IgD-negative memory B cell (primary cell): ENCODE measurements around the gene CLINT1. TPM values are rescaled to one million over a fixed set of nuclear protein-coding genes. Genes with fewer than 3 reads are reported as not detected.
A peak's percentile ranks its signal among the peaks of the same experiment; 100 is the strongest.

Experiments
- H3K27ac Mint-ChIP-seq, 3 donors: one replicate each; pipeline ENCODE4 v1.8.0; 2020 to 2022; ENCODE audit warnings: mild to moderate bottlenecking in 3 of 3, mixed read lengths in 3 of 3, moderate library complexity in 1 of 3
- H3K27me3 Mint-ChIP-seq: one replicate; pipeline ENCODE4 v1.8.0; 2021; ENCODE audit warnings: mixed read lengths
- H3K36me3 Mint-ChIP-seq: one replicate; pipeline ENCODE4 v1.8.0; 2020; ENCODE audit warnings: mild to moderate bottlenecking, mixed read lengths
- H3K4me1 Mint-ChIP-seq, 3 donors: one replicate each; pipeline ENCODE4 v1.8.0; 2020 to 2022; ENCODE audit warnings: mixed read lengths in 3 of 3, mild to moderate bottlenecking in 1 of 3
- H3K4me3 Mint-ChIP-seq, 4 donors: one replicate each; pipeline ENCODE4 v1.8.0; 2020 to 2022; ENCODE audit warnings: mild to moderate bottlenecking in 4 of 4, mixed read lengths in 4 of 4, moderate library complexity in 3 of 4
- H3K9me3 Mint-ChIP-seq, 3 donors: one replicate each; pipeline ENCODE4 v1.8.0; 2020 to 2021; ENCODE audit warnings: mixed read lengths in 3 of 3, mild to moderate bottlenecking in 1 of 3
- polyA plus RNA-seq: library from polyadenylated mRNA; unstranded; fragments of 300-500 nt; fragmentation: Illumina TruSeq; gene quantifications from one replicate; pipeline ENCODE4 v1.2.3, GENCODE V29; 2021

CLINT1 gene
- polyA plus RNA-seq, 1 donor from 2014 or later, result 69.7 TPM

- H3K4me1 Mint-ChIP-seq, result peaks cover 8 to 18% (median 16%) of the 10 kb centered on the region in 3 donors
- H3K36me3 Mint-ChIP-seq, result no peaks in the 10 kb centered on the region
- no peaks in the 10 kb centered on the region for H3K27me3 Mint-ChIP-seq
- peaks cover 0 to 4% (median 2%) of the 10 kb centered on the region in 3 donors for H3K9me3 Mint-ChIP-seq
- peak overlapping the region in 2 of 3 donors; percentile 34 to 51 for H3K27ac Mint-ChIP-seq
- H3K4me3 Mint-ChIP-seq, result no peak overlapping the region
Measured at GRCh38 chr5:157819502-157820115, 39.3 kb downstream of the CLINT1 start.

DNA sequence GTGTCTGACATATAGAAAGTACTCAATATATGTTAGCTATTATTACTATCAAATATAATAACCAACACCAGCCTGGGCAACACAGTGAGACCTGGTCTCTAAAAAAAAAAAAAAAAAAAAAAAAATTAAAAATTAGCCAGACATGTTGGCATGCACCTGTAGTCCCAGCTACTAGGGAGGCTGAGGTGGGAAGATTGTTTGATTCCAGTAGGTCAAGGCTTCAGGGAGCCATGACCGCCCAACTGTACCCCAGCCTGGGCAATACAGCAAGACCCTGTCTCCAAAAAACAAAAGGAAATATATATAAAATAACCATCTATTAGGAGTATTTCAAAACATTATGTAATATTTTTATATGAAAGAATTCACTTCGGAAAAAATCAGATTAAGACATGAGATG lies 40.6 kb downstream of the CLINT1 start:
- Mint-ChIP-seq H3K36me3 (no peaks in the 10 kb centered on the region), H3K27me3 (no peaks in the 10 kb centered on the region), H3K9me3 (peaks cover 0 to 4% (median 2%) of the 10 kb centered on the region in 3 donors), H3K4me3 (no peak overlapping the region), H3K4me1 (peaks cover 8 to 16% (median 13%) of the 10 kb centered on the region in 3 donors), H3K27ac (no peak overlapping the region)

DNA sequence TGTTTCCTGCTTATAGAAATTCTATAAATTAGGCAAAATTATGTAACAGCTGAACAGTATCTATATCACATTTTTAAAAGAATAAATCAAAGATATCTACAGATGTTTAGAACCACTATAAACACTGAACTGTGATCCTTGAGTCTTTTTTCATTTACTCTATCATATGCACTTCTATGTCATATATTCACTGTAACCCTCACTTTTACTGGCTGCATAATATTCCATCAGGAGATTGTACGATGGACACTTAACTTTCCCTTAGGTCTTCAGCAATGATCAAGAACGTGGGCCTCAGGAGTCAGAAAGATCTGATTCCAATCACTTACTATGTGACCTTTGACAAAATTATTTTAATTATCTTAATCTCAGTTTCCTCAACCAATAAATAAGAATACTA lies 41.0 kb downstream of the CLINT1 start:
- peaks cover 0 to 4% (median 2%) of the 10 kb centered on the region in 3 donors for H3K9me3 Mint-ChIP-seq
- H3K36me3 Mint-ChIP-seq, result peaks cover 2% of the 10 kb centered on the region
- H3K4me3 Mint-ChIP-seq, result no peak overlapping the region
- no peak overlapping the region for H3K27ac Mint-ChIP-seq
- H3K27me3 Mint-ChIP-seq, result no peaks in the 10 kb centered on the region
- peaks cover 8 to 16% (median 13%) of the 10 kb centered on the region in 3 donors for H3K4me1 Mint-ChIP-seq

DNA sequence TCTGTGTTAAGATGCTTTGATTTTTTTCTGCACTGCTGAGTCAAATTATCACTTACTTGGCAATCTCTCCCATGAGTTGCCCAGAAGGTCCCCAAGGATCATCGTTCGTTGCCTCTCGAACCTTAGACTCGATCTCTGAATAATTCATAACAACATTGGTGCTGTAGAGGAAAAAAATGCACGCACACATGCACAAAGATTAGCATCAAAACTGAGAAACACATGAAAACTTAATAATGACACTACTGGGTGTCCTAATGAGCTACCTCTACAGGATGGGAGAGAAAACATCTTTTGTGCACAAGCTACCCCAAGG lies 41.6 kb downstream of the CLINT1 start:
- Mint-ChIP-seq H3K27ac (no peak overlapping the region), H3K36me3 (peaks cover 5% of the 10 kb centered on the region), H3K4me1 (peaks cover 8 to 15% (median 13%) of the 10 kb centered on the region in 3 donors), H3K9me3 (peaks cover 0 to 2% (median 2%) of the 10 kb centered on the region in 3 donors), H3K4me3 (no peak overlapping the region), H3K27me3 (no peaks in the 10 kb centered on the region)

GRCh38 chr5:157816682-157817386 lies 42.1 kb downstream of the CLINT1 start:
- Mint-ChIP-seq H3K36me3 (peaks cover 5% of the 10 kb centered on the region), H3K4me3 (no peak overlapping the region), H3K27me3 (no peaks in the 10 kb centered on the region), H3K9me3 (no peaks in the 10 kb centered on the region), H3K27ac (no peak overlapping the region), H3K4me1 (peaks cover 8 to 14% (median 12%) of the 10 kb centered on the region in 3 donors)

DNA sequence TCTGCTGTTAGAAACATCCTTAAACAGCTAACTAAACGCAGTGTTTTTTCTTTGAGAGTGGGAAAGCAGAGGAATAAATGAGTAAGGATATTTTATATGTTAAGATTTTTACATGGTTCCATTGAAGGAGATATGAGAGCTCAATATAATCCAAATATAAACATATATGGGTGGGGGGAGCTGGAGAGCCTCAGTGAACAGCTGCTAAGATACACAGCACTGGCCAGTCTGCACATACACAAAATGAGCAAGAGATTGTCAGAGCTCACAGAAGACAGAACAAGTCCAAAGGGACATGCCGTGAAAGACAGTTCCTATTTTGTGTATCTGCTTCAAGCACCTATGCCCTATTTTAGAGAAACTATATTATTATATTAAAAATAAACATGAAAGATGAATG lies 46.9 kb downstream of the CLINT1 start:
- H3K27ac Mint-ChIP-seq, result no peak overlapping the region
- H3K4me3 Mint-ChIP-seq, result no peak overlapping the region
- no peaks in the 10 kb centered on the region for H3K27me3 Mint-ChIP-seq
- H3K4me1 Mint-ChIP-seq, result peaks cover 0 to 2% (median 2%) of the 10 kb centered on the region in 3 donors
- H3K9me3 Mint-ChIP-seq, result no peaks in the 10 kb centered on the region
- peaks cover 9% of the 10 kb centered on the region for H3K36me3 Mint-ChIP-seq

DNA sequence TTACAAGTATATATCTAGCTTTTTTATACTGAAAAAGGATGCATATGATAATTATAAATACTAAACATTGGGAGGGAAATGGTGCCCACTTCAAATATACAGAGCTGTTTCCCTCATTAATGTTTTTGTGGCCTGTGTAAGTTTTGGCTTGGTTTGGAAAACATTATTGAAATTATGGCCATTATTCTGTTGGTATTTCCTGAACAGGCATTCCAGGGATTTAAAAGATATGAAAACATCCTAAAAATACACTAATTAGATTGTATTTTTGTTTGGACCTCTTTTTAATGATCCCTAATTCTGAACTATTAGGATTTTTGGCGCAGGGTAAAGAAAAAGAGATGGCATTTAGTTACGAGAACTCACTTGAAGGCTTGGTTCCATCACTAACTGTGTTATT lies 50.9 kb downstream of the CLINT1 start:
- Mint-ChIP-seq H3K9me3 (no peaks in the 10 kb centered on the region), H3K27me3 (no peaks in the 10 kb centered on the region), H3K27ac (no peak overlapping the region), H3K4me3 (no peak overlapping the region), H3K4me1 (peaks cover 0 to 2% (median 0%) of the 10 kb centered on the region in 3 donors), H3K36me3 (peaks cover 12% of the 10 kb centered on the region)

DNA sequence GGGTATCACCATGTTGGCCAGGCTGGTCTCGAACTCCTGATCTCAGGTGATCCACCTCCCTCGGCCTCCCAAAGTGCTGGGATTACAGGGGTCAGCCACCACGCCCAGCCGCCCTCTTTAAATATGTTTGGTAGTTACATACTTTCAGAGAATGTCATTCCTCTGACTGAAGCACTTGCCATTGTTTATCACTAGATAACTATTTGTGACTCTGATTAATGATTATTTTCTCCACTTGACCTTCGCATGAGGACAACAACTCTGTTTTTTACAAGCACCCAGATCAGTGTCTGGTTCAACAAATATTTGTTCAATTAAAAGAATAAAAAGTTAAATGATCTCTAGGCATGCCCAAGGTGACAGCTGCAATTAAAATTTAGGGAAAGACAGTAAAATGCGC lies 56.2 kb downstream of the CLINT1 start:
- Mint-ChIP-seq H3K27me3 (no peaks in the 10 kb centered on the region), H3K36me3 (peaks cover 5% of the 10 kb centered on the region), H3K9me3 (no peaks in the 10 kb centered on the region), H3K27ac (no peak overlapping the region), H3K4me1 (no peaks in the 10 kb centered on the region), H3K4me3 (peak overlapping the region in 1 of 4 donors; percentile 54)

- H3K27me3 Mint-ChIP-seq, result no peaks in the 10 kb centered on the region
- H3K4me3 Mint-ChIP-seq, result no peak overlapping the region
- peaks cover 0 to 3% (median 0%) of the 10 kb centered on the region in 3 donors for H3K4me1 Mint-ChIP-seq
- H3K27ac Mint-ChIP-seq, result no peak overlapping the region
- peaks cover 5% of the 10 kb centered on the region for H3K36me3 Mint-ChIP-seq
- no peaks in the 10 kb centered on the region for H3K9me3 Mint-ChIP-seq
Measured at GRCh38 chr5:157800137-157800536, 58.8 kb downstream of the CLINT1 start.

GRCh38 chr5:157799578-157799977 lies 59.4 kb downstream of the CLINT1 start:
- Mint-ChIP-seq H3K27ac (no peak overlapping the region), H3K36me3 (peaks cover 5% of the 10 kb centered on the region), H3K4me1 (peaks cover 0 to 3% (median 0%) of the 10 kb centered on the region in 3 donors), H3K9me3 (no peaks in the 10 kb centered on the region), H3K4me3 (no peak overlapping the region), H3K27me3 (no peaks in the 10 kb centered on the region)

- no peak overlapping the region for H3K27ac Mint-ChIP-seq
- peaks cover 10% of the 10 kb centered on the region for H3K36me3 Mint-ChIP-seq
- no peaks in the 10 kb centered on the region for H3K27me3 Mint-ChIP-seq
- H3K4me3 Mint-ChIP-seq, result no peak overlapping the region
- peaks cover 0 to 3% (median 0%) of the 10 kb centered on the region in 3 donors for H3K4me1 Mint-ChIP-seq
- no peaks in the 10 kb centered on the region for H3K9me3 Mint-ChIP-seq
Measured at GRCh38 chr5:157793301-157793700, 65.6 kb downstream of the CLINT1 start.

DNA sequence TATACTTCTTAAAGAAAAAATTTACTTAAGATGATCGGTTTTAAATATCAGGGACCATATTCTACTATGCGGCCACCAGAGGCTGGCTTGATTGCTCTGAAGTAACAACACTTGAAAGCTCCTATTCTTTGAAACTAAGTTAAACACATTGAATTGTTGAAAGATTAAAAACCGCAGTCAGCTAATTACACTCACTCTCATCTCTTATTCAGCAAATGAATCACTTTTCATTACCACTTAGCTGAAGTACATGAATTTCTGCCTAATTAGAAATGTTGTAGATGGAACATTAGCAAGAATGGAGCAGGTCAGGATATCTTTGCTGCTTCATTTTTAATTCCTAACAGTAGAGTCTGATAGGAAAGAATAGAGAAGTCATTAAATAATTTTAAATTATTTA lies 73.1 kb downstream of the CLINT1 start:
- H3K36me3 Mint-ChIP-seq, result peaks cover 3% of the 10 kb centered on the region
- H3K4me1 Mint-ChIP-seq, result no peaks in the 10 kb centered on the region
- H3K27me3 Mint-ChIP-seq, result no peaks in the 10 kb centered on the region
- no peak overlapping the region for H3K27ac Mint-ChIP-seq
- H3K9me3 Mint-ChIP-seq, result no peaks in the 10 kb centered on the region
- no peak overlapping the region for H3K4me3 Mint-ChIP-seq

- Mint-ChIP-seq H3K27ac (no peak overlapping the region), H3K4me1 (no peaks in the 10 kb centered on the region), H3K27me3 (no peaks in the 10 kb centered on the region), H3K9me3 (no peaks in the 10 kb centered on the region), H3K36me3 (peaks cover 2% of the 10 kb centered on the region), H3K4me3 (no peak overlapping the region)
Measured at GRCh38 chr5:157779221-157779620, 79.7 kb downstream of the CLINT1 start.

DNA sequence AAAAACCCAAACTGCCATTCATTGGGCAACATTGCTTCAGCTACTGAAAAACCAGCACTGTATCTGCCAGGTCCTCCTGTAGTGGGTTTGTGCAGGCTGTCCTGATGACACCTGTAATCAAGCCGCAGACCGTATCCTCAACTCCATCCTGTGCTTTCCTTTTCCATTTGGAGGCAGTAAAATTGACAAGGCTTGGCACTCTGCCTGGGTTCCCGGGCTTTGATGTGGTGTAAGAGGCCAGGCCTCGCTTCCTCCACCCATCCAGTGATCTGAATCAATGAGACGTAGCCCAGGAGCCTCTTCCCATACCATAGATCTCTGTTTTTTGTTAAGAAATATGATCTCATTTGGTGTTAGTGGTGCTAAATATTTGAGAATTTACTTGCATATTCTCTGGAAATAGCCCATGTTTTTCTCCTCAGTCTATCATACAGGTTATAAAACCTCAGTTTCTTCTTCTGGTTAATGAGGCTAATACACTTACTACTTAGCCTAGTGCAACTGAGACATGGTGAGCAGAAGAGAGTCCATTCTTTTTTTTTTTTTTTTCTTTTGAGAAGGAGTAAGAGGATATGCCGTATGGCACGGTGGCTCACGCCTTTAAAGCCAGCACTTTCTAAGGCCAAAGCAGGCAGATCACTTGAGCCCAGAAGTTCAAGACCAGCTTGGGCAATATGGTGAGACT lies 80.7 kb downstream of the CLINT1 start:
- H3K36me3 Mint-ChIP-seq, result no peaks in the 10 kb centered on the region
- H3K27ac Mint-ChIP-seq, result no peak overlapping the region
- no peak overlapping the region for H3K4me3 Mint-ChIP-seq
- H3K9me3 Mint-ChIP-seq, result no peaks in the 10 kb centered on the region
- no peaks in the 10 kb centered on the region for H3K27me3 Mint-ChIP-seq
- H3K4me1 Mint-ChIP-seq, result no peaks in the 10 kb centered on the region

DNA sequence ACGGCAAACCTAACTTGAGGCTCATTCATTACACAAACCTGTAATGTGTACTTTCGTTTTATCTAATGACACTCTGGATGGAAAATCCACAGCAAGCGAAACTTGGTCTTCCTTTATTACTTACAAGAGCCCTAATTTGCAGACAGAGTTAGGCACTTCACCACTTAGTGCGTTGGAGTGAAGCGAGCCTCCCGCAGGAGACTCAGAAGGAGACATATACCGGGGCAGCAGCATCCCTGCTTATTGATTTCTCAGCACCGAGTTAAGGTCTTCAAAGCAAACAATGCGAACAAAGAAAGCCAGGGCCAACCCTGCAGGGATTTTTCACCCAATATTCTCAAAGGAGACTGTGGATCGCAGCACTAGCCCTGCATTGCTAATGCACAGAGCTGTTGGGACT lies 86.8 kb downstream of the CLINT1 start:
- Mint-ChIP-seq H3K27me3 (peaks cover 3% of the 10 kb centered on the region), H3K9me3 (peaks cover 0 to 2% (median 0%) of the 10 kb centered on the region in 3 donors), H3K4me3 (peak overlapping the region in 1 of 4 donors; percentile 88), H3K27ac (no peak overlapping the region), H3K4me1 (peaks cover 0 to 5% (median 5%) of the 10 kb centered on the region in 3 donors), H3K36me3 (no peaks in the 10 kb centered on the region)
